Fibroblast of skin of abdomen (primary cell): ENCODE results near the gene SLC47A1. TPM values are rescaled to one million over a fixed set of nuclear protein-coding genes. Genes with fewer than 3 reads are reported as not detected.
"Not testable (repeated sequence)": the region's sequence is repeated elsewhere in the genome, so short reads cannot be mapped to it uniquely, and the experiment has no call there.

ENCODE experiments used
- DNase-seq: peaks from one replicate; pipeline ENCODE4 v3.0.0-alpha.2; 2013
- polyA plus RNA-seq, 2 experiments: library from polyadenylated mRNA; unstranded; fragments of 120-200 nt; gene quantifications; one replicate each; pipeline ENCODE4 v1.2.1, GENCODE V29; 2013; ENCODE audit not compliant: insufficient read length in 2 of 2

Gene SLC47A1, protein sequence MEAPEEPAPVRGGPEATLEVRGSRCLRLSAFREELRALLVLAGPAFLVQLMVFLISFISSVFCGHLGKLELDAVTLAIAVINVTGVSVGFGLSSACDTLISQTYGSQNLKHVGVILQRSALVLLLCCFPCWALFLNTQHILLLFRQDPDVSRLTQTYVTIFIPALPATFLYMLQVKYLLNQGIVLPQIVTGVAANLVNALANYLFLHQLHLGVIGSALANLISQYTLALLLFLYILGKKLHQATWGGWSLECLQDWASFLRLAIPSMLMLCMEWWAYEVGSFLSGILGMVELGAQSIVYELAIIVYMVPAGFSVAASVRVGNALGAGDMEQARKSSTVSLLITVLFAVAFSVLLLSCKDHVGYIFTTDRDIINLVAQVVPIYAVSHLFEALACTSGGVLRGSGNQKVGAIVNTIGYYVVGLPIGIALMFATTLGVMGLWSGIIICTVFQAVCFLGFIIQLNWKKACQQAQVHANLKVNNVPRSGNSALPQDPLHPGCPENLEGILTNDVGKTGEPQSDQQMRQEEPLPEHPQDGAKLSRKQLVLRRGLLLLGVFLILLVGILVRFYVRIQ
- polyA plus RNA-seq (2013, experiment 1 of 2; ENCODE audit: insufficient read length): 0.14 TPM
- polyA plus RNA-seq (2013, experiment 2 of 2; ENCODE audit: insufficient read length): 0.17 TPM

DNA sequence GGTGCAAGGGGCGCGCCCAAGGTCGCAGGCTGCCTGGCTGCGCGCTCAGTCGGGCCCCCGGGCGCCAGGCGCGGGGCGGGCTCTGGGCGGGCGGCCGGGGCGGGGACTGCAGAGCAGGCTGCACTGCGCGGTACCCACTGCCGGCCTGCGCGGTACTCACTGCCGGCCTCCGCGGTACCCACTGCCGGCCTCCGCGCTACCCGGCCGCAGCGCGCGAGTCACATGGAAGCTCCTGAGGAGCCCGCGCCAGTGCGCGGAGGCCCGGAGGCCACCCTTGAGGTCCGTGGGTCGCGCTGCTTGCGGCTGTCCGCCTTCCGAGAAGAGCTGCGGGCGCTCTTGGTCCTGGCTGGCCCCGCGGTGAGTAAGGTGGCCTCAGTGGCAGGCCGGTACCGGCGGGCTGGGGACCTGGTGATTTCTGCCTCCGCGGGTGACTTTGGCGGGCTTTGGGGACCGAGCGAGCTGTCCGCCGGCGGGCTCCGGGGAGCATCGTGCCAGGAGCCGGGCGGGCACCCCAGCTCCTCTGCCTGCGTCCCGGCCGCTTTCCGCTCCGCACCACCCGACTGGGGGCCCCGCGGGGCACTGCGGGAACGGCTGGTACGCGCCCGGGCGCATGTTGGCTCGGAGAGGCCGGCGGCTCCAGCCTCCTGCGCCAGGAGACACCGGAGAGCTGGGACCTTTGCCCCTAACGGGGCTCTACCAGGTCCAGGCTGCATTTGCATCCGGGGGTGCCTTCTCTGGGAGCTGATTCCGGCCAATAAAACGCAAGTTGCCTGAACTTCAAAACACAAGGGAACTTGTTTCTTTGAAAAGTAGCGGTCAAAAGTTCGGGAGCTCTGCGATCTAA, at the start of gene SLC47A1:
Gene SLC47A1 (plus strand): TSS at position 137 of the 844 bp plus-strand sequence. CDS start 86 bp downstream, at position 223.
- DNase-seq: no peak

DNA sequence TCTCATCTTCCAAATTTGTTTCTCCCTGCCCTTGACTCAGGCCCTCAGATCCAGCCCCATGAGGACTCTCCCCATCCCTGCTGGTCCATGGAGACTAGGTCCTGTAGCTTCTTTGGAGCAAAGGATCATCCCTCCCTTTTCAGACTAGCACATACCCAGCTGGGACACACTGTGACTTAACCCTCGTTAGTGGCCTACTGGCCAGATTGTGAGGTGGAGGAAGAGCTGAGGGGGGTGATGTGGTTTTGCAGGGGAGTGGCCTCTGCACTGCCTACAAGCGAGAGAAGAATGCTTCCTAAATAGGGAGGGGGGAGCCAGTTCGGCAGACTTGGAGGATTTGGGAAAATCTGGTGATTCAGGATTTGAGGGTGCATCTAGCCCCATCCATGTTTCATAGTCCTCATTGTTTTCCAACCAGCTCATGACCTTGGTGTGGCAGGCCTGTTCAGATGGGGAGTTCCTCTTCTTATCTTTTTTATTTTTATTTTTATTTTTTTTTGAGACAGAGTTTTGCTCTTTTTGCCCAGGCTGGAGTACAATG, 47.8 kb upstream of the SLC47A1 start:
- no peak for DNase-seq

DNA sequence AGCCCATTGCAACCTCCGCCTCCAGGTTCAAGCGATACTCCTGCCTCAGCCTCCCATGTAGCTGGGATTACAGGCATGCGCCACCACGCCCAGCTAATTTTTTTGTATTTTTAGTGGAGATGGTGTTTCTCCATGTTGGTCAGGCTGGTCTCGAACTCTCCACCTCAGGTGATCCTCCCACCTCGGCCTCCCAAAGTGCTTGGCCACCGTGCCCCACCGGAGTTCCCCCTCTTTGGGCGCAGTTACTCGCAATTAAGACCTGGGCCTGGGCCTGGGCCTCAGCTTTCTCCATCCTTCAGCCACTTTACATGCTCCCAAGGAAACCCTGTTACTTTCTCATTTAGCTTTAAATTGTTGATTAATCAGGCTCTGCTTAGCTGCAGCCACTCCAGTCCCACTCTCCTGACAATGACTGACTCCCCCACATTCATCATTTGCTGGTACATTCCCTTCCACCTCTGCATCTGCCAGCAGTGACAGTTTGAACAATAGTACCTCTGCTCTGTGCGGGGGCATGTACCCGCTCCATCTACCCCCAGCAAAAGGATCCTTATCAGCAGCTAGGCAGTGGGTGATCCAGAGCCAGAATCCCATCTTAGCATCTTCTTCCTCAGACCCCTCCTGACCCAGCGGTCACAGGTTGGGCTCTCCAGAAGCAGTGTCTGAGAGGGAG, 47.2 kb upstream of the SLC47A1 start:
- DNase-seq: no peak

DNA sequence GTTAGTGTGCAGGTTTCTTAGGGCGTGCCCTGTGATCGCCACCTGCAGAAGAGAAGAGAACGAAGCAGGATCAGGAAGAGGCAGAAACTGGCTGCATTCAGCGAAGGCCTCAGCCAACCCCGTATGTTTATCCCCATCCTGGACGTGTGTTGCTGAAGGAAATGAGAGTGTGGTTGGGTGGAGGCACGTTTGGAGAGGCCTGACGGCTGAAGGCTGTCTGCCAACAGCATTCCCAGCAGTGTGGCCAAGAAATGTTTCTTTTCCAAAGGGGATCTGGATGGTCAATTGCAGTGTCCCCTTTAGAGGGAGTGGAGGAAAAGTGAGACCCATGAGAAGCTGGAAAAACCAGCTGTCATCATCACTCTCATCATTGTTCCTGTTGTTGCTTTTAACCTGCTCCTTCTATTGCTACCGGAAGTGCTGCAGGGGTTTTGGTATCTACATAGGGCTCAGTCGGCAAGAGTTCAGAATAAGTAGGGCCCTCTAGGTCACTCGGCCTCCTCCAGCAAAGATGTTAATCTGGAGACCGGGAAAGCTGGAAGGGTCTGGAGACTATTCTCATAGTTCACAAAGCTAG, 46.5 kb upstream of the SLC47A1 start:
- no peak for DNase-seq

DNA sequence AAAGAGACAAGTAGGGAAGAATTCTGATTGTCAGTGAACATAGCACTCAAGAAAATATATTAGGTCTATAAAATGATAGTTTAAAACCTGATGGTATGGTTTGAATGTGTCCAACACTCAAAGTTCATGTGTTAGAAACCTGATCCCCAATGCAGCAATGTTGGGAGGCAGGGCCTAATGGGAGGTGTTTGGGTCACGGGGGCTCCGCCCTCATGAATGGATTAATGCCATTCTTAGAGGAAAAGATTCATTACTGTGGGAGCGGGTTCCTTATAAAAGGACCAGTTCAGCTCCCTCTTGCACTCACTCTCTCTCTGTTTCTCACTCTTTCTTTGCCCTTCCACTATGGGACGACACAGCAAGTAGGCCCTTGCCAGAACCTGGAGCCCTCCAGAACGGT, 41.5 kb upstream of the SLC47A1 start:
- DNase-seq: no peak

DNA sequence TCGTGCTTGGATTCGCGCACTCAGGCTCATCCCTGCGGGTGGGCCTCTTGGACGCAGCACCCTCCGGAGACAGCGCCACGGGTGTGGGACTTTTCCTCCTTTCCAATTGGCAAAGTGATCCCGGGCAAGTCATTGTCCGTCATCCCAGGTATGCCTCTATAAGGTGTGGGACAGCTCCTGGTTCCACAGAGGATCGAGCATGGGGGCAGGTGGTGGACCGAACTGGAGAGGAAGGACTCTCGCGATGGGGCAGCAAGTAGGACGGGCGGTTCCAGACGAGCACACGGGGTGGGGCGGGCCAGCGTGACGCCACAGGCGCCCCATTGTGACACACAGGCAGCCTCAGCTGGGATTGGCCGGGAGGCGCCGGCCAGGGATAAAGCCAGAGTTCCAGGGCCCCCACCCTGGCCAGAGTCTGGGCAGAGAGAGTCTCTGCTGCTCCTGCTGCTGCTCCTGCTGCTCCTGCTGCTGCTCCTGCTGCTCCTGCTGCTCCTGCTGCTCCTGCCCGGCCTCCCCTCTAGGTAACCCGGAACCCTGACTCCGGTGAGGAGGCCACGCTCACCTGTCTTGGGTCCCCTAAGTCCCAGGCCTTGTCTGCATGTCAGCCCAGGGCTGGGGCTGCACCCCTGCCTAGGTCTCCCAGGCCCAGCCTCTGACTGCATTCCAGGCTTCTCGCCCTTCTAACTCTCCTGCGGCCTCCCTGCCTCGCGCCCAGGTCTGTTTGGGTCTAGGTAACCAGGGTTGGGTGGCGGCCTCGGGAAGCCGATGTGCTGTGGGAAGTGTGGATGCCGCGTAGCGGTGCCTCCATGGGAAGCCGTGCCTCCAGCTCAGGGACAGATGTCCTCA, 38.5 kb upstream of the SLC47A1 start:
- DNase-seq: no peak

DNA sequence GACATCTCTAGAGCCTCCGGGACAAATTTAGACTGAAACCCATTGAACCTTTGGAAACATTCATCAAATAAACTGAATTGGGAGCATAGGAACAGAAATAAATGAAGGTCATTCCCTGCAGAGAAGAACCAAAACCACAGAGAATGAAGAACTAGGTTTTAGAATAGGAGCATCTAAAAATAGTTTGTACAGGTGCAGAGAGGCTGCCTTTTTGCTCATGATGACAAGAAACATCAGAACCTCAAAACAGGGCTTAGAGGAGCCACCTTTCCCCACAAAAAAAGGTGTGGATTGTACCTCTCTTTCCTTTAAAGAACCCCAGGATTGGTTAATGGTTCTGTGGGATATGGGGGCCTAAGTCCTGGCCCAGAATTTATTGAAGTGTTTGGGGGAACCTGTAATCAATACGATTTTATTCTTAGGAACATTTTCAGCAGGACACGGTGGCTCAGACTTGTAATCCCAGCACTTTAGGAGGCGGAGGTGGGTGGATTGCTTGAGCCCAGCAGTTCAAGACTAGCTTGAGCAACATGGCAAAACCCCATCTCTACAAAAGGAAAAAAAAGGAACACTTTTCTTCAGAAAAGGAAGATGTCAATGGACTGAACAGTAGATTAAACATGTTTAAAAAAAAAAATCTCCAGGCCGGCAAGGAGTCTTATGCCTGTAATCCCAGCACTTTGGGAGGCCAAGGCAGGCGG, 37.7 kb upstream of the SLC47A1 start:
- DNase-seq: no peak

DNA sequence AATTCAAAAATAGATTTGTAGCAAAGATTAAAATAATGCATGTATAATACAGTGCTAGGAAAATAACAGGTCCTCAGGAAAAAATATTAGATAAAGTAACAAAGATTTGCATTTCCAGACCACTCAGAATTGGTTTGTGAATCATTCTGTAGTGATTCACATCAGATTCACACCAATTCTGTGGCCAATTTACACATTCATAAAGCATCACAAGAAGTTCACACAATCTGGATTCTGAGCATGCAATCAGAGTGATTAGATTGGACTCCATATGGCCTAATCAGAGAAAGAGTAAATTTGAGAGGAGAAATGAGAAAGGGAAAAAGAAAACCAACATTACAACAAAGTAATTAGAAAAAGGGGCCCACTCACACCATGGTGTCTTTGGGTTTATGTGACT, 36.0 kb upstream of the SLC47A1 start:
- DNase-seq: no peak

DNA sequence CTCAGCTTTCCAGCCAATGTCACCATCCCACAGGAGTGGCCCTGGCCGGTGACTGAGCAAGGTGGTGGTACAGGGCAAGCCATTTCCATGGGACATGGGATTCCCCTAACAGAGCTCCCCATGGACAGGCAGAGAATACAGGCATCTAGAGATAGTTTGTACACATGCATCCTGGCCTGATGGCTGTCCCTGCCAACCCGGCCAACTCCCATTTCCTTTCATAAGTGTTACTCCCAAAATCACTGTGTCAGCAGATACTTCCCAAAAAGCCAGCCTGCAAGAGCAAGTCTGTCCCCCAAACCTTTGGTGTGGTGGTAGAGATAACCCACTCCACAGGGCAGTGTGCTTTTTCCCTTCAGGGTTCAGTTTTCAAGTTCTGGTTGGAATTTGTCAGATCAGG, 32.4 kb upstream of the SLC47A1 start:
- no peak for DNase-seq

DNA sequence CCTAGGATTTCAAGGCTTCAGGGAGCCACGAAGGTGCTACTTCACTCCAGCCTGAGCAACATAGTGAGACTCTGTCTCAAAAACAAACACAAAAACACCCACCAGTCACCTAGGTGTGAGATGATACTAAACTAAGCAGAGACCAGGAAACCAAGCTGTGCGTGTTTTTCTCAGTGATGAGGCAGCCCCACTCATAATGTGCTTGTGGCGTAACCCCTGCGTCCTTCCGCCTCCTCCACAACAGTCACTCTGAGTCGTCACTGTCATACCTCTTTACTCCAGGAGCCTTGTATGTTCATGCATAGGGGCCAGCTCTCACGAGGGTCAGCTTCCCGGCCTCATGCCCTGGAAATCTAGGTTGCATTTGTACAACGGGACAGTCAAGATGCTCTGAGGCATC, 31.1 kb upstream of the SLC47A1 start:
- no peak for DNase-seq

DNA sequence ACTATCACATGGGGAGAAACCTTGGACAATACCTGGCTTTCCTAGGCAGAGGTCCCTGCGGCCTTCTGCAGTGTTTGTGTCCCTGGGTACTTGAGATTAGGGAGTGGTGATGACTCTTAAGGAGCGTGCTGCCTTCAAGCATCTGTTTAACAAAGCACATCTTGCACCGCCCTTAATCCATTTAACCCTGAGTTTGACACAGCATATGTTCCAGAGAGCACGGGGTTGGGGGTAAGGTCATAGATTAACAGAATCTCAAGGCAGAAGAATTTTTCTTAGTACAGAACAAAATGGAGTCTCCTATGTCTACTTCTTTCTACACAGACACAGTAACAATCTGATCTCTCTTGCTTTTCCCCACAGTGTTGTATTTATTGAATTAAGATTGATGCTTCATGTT, 28.1 kb upstream of the SLC47A1 start:
- DNase-seq: not testable (repeated sequence)

DNA sequence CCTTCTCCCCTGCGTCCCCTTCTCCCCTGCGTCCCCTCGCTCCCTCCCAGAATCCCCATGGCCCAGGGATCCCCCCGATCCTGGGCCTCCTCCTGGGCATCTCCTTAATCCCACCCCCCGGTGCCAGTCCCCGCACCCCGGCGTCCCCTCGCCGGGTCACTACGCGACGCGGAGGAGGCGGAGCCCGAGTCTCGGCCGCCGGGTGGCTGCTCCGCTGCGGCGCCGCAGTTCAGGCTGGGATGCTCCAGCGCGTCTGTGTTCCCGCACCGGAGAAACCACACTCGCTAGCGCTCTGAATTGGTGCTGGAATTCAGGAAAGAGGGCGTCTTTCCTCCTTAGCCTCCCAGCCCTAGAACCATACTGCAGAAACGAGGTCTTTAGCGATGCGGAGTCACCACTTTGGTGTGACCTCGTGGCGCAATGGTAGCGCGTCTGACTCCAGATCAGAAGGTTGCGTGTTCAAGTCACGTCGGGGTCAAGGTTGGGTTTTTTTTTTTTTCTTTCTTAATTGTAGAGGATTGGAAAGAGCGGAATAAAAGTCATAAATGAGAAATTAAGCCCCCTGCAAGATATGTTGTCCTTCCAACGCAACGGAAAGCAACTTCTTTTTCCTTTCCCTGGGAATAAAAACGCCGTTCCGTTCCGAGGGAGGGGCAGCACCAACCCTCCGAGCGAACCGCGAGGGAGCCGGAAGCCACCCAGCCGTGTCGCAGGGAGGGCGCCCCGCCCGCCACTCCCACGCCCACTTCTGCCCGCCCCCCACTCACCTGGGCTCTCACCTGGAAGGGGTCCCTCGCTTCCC, 25.7 kb upstream of the SLC47A1 start:
- peak; percentile 94 for DNase-seq

DNA sequence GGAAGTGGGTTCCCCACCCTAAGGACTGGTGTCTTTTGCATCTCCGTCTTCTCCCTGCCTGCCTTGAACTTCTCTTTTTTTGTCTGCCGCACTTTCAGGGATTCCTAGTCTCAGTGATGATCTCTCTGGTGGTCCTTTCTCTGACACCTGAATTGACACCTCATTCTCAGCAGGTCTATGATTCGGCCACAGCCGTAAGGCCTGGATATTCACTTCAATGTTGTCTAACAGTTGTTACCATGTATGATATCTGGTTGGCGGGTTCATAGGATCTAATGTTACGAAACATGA, 25.1 kb upstream of the SLC47A1 start:
- DNase-seq: no peak

DNA sequence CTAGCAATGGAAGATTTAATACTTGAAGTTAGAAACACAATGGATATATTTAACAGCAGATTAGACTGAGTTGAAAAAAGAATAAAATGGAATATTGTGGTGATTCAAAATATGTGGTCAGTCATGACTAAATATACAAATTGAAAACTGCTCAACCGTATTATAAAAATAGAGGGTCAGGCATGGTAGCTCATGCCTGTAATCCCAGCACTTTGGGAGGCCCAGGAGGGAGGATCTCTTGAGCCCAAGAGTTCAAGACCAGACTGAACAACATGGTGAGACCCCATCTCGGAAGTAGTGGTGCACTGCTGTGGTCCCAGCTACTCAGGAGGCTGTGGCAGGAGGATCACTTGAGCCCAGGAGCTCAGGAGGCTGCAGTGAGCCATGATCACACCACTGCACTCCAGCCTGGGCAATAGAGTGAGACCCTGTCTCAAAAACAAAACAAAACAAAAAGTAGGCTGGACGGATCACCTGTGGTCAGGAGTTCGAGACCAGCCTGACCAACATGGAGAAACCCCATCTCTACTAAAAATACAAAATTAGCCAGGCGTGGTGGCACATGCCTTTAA, 24.3 kb upstream of the SLC47A1 start:
- DNase-seq: not testable (repeated sequence)

DNA sequence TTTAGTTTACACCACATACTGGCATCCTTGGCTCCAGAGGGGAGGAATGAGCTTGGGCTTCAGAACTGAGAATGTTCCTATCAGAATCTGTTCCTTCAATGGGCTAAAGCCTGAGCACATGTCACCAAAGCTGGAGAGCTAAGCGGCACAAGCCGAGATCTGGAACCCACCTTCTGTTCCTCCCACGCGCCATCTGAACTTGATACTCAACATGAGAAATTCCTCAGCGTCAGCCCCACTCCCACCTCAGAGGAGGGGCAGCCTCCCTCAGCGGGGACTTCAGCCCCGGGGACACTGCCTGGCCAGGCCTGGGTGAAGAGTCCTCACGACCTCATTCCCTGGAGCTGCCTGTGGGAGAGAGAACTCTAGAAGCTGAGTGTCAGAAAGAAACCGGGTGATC, 22.8 kb upstream of the SLC47A1 start:
- DNase-seq: no peak

DNA sequence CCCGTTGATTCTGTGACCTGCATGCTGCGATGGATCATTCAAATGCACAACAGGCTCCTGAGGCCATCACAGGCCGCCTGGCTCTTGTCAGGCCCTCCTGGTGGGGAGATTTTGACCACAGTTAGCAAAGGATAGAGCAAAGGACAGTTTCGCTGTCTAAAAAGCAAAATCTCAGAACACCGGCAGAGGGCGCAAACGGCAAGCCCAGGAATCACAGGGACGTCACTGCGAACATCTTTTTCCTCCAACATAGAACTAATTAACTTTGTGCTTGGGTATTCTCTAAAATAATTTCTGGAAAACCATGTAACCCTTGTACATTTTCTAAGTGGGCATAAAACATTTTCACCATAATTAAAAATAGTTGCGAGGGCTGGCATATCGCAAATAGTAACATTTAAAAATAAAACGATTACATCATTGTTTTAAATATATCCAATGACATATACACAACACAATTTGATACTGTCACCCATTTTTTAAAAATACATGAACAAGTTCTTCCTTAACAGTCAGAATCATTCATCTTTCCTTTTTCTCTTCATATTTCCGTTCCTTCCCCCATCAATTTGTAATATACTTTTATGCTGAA, 19.7 kb upstream of the SLC47A1 start:
- peak; percentile 55 for DNase-seq

DNA sequence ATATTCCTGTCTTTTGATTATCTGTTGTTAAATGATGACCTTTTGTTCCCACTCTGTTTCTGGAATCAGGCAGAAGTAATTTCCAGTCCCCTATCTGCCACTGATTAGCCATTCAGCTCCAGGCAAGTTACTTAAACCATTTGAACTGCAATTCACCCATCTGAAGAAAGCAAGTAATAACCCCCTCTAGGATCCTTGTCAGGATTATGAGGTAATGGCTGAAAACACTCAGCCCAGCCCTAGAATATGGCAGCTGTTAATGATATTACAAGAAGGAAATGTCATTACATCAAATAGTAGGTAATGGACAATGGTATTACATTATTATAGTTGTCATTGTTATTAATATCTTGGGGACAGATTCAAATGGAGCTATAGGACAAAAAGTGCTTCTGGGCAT, 16.0 kb upstream of the SLC47A1 start:
- no peak for DNase-seq

DNA sequence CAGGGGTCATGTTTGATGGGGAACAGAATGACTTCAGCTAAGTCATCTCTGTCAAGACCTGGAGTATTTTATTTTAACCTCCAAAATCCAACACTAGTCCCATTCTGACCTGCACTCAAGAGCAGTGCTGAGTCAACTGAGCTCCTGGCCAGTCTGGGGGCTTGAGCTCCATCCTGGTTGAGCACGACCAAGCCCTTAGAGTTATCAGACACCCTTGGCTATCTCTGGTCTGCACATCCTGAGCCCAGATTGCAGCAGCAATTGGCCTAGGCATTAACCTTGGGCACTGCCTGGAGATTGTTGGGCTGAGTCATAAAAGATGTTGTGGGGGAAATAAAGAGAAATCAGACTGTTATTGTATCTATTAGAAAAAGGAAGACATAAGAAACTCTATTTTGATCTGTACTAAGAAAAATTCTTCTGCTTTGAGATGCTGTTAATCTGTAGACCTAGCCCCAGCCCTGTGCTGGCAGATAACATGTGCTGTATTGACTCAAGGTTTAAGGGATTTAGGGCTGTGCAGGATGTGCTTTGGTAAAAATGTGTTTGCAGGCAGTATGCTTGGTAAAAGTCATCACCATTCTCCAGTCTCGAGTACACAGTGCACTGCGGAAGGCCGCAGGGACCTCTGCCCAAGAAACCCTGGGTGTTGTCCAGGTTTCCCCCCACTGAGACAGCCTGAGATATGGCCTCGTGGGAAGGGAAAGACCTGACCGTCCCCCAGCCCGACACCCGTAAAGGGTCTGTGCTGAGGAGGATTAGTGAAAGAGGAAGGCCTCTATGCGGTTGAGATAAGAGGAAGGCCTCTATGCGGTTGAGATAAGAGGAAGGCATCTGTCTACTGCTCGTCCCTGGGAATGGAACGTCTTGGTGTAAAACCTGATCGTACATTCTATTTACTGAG, 14.0 kb upstream of the SLC47A1 start:
- DNase-seq: not testable (repeated sequence)
